ENCODE data around the gene UHRF1. TPM values are rescaled to one million over a fixed set of nuclear protein-coding genes. Genes with fewer than 3 reads are reported as not detected.
A peak's percentile ranks its signal among the peaks of the same experiment; 100 is the strongest.

Gene UHRF1
- total and polyA plus RNA-seq, 2 of the 13 experiments (the other 11 are each of a cell fraction or from before 2014, with no cell fraction given) = 6.8 to 78.4 TPM

DNA sequence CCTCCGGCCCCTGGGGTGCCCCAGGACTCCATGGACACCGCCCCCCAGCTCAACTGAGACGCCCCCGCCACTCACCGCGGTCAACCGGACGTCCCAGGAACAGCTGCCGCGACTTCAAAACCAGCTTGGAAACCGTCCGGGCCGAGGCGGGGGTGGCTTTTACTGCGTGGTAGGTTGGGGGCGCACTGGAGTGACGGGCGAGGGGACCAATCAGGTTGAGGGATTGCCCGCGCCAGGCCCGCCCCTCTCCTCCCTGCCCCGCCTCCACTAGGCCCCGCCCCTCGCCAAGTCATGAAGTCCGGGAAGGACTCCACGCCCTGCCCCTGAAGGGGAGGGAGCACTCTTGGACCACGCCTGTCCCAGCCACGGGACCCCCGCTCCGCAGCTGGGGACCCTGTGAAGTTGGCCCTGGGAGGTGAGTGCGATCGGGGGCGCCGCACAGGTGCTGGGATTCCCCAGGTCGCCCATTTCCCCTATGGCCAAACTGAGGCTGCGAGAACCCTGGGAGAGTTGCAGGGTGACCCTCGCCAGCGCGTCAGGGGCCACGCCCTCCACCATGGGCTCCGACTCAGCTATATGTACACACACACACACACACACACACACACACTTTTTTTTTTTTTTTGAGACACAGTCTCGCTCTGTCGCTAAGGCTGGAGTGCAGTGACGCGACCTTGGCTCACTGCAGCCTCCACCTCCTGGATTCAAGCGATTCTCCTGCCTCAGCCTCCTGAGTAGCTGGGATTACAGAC is 41.6 kb upstream of the UHRF1 start, which contains the start of gene PLIN3 (continued):
- TF ChIP-seq ATF6 (CRISPR knock-in tag; conservative IDR thresholded peaks at IDR 0.05) (no peak), MAZ (IDR thresholded peaks at IDR 0.05; ENCODE audit: borderline replicate concordance, low read depth, low read length) (peak; percentile 47; the same call in 1 of the 2 replicates), MAZ (CRISPR knock-in tag; IDR thresholded peaks at IDR 0.05; ENCODE audit: low read depth) (peak; percentile 68), TSC22D2 (CRISPR knock-in tag; IDR thresholded peaks at IDR 0.05; ENCODE audit: borderline replicate concordance) (no peak), MIER2 (CRISPR knock-in tag; IDR thresholded peaks at IDR 0.05) (no peak), ZSCAN20 (CRISPR knock-in tag; IDR thresholded peaks at IDR 0.05; ENCODE audit: borderline replicate concordance) (no peak), ZNF816 (CRISPR knock-in tag; IDR thresholded peaks at IDR 0.05; ENCODE audit: borderline replicate concordance) (no peak), ZNF629 (CRISPR knock-in tag; conservative IDR thresholded peaks at IDR 0.05) (peak; percentile 99), ZC3H4 (CRISPR knock-in tag; IDR thresholded peaks at IDR 0.05; ENCODE audit: borderline replicate concordance) (no peak), KAT7 (CRISPR knock-in tag; IDR thresholded peaks at IDR 0.05; ENCODE audit: borderline replicate concordance) (no peak), ZNF576 (CRISPR knock-in tag; IDR thresholded peaks at IDR 0.05) (no peak), ZFP1 (CRISPR knock-in tag; IDR thresholded peaks at IDR 0.05) (no peak), ZNF615 (CRISPR knock-in tag; IDR thresholded peaks at IDR 0.05; ENCODE audit: borderline replicate concordance) (no peak), ZNF646 (CRISPR knock-in tag; IDR thresholded peaks at IDR 0.05) (peak; percentile 93)
- TF ChIP-seq, protein P1, sequence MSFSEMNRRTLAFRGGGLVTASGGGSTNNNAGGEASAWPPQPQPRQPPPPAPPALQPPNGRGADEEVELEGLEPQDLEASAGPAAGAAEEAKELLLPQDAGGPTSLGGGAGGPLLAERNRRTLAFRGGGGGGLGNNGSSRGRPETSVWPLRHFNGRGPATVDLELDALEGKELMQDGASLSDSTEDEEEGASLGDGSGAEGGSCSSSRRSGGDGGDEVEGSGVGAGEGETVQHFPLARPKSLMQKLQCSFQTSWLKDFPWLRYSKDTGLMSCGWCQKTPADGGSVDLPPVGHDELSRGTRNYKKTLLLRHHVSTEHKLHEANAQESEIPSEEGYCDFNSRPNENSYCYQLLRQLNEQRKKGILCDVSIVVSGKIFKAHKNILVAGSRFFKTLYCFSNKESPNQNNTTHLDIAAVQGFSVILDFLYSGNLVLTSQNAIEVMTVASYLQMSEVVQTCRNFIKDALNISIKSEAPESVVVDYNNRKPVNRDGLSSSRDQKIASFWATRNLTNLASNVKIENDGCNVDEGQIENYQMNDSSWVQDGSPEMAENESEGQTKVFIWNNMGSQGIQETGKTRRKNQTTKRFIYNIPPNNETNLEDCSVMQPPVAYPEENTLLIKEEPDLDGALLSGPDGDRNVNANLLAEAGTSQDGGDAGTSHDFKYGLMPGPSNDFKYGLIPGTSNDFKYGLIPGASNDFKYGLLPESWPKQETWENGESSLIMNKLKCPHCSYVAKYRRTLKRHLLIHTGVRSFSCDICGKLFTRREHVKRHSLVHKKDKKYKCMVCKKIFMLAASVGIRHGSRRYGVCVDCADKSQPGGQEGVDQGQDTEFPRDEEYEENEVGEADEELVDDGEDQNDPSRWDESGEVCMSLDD (CRISPR knock-in tag; IDR thresholded peaks at IDR 0.05; ENCODE audit: borderline replicate concordance) = no peak
